Neural cell (in vitro differentiated cells): ENCODE results near the gene SLC35A3. TPM values are rescaled to one million over a fixed set of nuclear protein-coding genes. Genes with fewer than 3 reads are reported as not detected.

Experiments used
- H2AFZ ChIP-seq: fragments of 200-600, 300-800 bp; sonication (generic), shearing (Covaris generic); 2 replicates; pipeline ENCODE4 v1.6.0; 2014; ENCODE audit warnings: low read depth, mild to moderate bottlenecking, antibody characterized with exemption, low read length, moderate library complexity
- H3F3A ChIP-seq: fragments of 200-600 bp; shearing (Covaris generic); 2 replicates; pipeline ENCODE4 v1.6.1; 2016; ENCODE audit warnings: mild to moderate bottlenecking, moderate library complexity, mixed read lengths, antibody characterized with exemption, low read length; ENCODE audit not compliant: insufficient read depth, poor library complexity, severe bottlenecking
- H3K27ac ChIP-seq: fragments of 200-600, 300-800 bp; sonication (generic), shearing (Covaris generic); 2 replicates; pipeline ENCODE4 v1.5.1; 2014; ENCODE audit warnings: mild to moderate bottlenecking, low read length, moderate library complexity
- H3K27me3 ChIP-seq: fragments of 300-800, 200-600 bp; sonication (generic), shearing (Covaris generic); 2 replicates; pipeline ENCODE4 v1.6.0; 2014; ENCODE audit warnings: mild to moderate bottlenecking, low read depth, low read length, moderate library complexity; ENCODE audit not compliant: insufficient read depth
- H3K36me3 ChIP-seq: fragments of 300-800, 200-600 bp; sonication (generic), shearing (Covaris generic); 2 replicates; pipeline ENCODE4 v1.5.1; 2014; ENCODE audit warnings: mild to moderate bottlenecking, antibody characterized with exemption, low read length, moderate library complexity; ENCODE audit not compliant: insufficient read depth
- H3K4me2 ChIP-seq: fragments of 300-800, 200-600 bp; sonication (generic), shearing (Covaris generic); 2 replicates; pipeline ENCODE4 v1.6.0; 2014; ENCODE audit warnings: mild to moderate bottlenecking, low read length
- H3K4me3 ChIP-seq: fragments of 300-800, 200-600 bp; sonication (generic), shearing (Covaris generic); 2 replicates; pipeline ENCODE4 v1.5.1; 2014; ENCODE audit warnings: mild to moderate bottlenecking, low read length, moderate library complexity
- H3K79me2 ChIP-seq: fragments of 200-600 bp; shearing (Covaris generic); replicated peaks from 2 replicates; pipeline ENCODE4 v1.6.0; 2014; ENCODE audit warnings: mild to moderate bottlenecking, low read length, moderate library complexity; ENCODE audit not compliant: insufficient read depth
- H3K9ac ChIP-seq: fragments of 300-800, 200-600 bp; sonication (generic), shearing (Covaris generic); 2 replicates; pipeline ENCODE4 v1.6.1; 2016; ENCODE audit warnings: mild to moderate bottlenecking, low read length, mixed read lengths
- H3K9me2 ChIP-seq: fragments of 200-600 bp; shearing (Covaris generic); 2 replicates; pipeline ENCODE4 v1.6.1; 2016; ENCODE audit warnings: mild to moderate bottlenecking, low read length, mixed read lengths; ENCODE audit not compliant: insufficient read depth
- H3K9me3 ChIP-seq: fragments of 200-600, 300-800 bp; sonication (generic), shearing (Covaris generic); 2 replicates; pipeline ENCODE4 v1.6.1; 2016; ENCODE audit warnings: mild to moderate bottlenecking, mixed run types, low read length, moderate library complexity, mixed read lengths
- H4K20me1 ChIP-seq: fragments of 200-600 bp; shearing (Covaris generic); 2 replicates; pipeline ENCODE4 v1.6.1; 2016; ENCODE audit warnings: mild to moderate bottlenecking, mixed run types; ENCODE audit not compliant: insufficient read depth
- EP300 ChIP-seq: fragments of 450-650 bp; conservative IDR thresholded peaks from 2 replicates; pipeline ENCODE4 v1.6.1; 2014; ENCODE audit warnings: antibody characterized with exemption, mild to moderate bottlenecking, moderate library complexity; ENCODE audit not compliant: poor library complexity, severe bottlenecking
- EZH2 ChIP-seq: fragments of 200-600, 300-800 bp; shearing (Covaris generic), sonication (generic); IDR thresholded peaks from 2 replicates; pipeline ENCODE4 v1.6.1; 2014; ENCODE audit warnings: antibody characterized with exemption, low read length, borderline replicate concordance, mild to moderate bottlenecking; ENCODE audit not compliant: insufficient read depth, poor library complexity, severe bottlenecking
- MXI1 ChIP-seq: fragments of 450-650 bp; conservative IDR thresholded peaks from 2 replicates; pipeline ENCODE4 v1.6.1; 2014; ENCODE audit warnings: antibody characterized with exemption, mild to moderate bottlenecking; ENCODE audit not compliant: poor library complexity, severe bottlenecking
- POLR2AphosphoS5 ChIP-seq: IDR thresholded peaks from 2 replicates; pipeline ENCODE4 v1.6.1; 2012
- RAD21 ChIP-seq: fragments of 450-650 bp; conservative IDR thresholded peaks from 2 replicates; pipeline ENCODE4 v1.6.1; 2014; ENCODE audit warnings: antibody characterized with exemption, mild to moderate bottlenecking, moderate library complexity
- SMC3 ChIP-seq: fragments of 450-650 bp; conservative IDR thresholded peaks from 2 replicates; pipeline ENCODE4 v1.6.1; 2014; ENCODE audit warnings: antibody characterized with exemption, mild to moderate bottlenecking, moderate library complexity; ENCODE audit not compliant: poor library complexity
- TAF1 ChIP-seq: IDR thresholded peaks from 2 replicates; pipeline ENCODE4 v1.6.1; 2012; ENCODE audit warnings: low read depth
- polyA plus RNA-seq: library from polyadenylated mRNA; depleted of rRNA; stranded (reverse); fragments of >200 nt; gene quantifications from 2 replicates; pipeline ENCODE4 v1.2.3, GENCODE V29; 2014
- TF ChIP-seq, protein P1 (sequence below): IDR thresholded peaks from 2 replicates; pipeline ENCODE4 v1.6.1; 2012; ENCODE audit warnings: borderline replicate concordance
- TF ChIP-seq, protein P2 (sequence below): fragments of 450-650 bp; IDR thresholded peaks from 2 replicates; pipeline ENCODE4 v1.5.1; 2014; ENCODE audit warnings: antibody characterized with exemption, mild to moderate bottlenecking, moderate library complexity; ENCODE audit not compliant: poor library complexity, severe bottlenecking

The SLC35A3 gene
- polyA plus RNA-seq, 1 donor from 2014 or later, result 26.8 TPM

DNA sequence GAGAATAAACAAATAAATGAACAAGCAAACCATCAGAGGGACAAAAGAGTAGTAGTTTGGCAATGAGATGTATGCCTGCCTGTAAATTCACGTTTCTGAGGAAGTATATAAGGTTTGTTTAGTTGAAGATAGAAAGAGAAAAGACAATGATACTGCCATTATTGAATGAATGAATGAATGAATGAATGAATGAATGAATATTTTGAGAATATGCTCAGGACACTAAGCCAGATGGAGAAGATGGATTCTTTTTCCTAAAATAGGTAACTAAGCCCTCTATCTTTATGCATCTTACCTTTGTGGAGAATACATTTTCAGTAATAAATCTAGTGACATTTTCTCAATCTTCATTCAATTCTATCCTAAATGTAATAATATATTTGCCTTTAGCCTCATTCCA is 49.4 kb downstream of the SLC35A3 start:
- TF ChIP-seq MXI1 (no peak), EP300 (no peak), POLR2AphosphoS5 (no peak), EZH2 (no peak), TAF1 (no peak), SMC3 (no peak), RAD21 (no peak)
- TF ChIP-seq, protein P1, sequence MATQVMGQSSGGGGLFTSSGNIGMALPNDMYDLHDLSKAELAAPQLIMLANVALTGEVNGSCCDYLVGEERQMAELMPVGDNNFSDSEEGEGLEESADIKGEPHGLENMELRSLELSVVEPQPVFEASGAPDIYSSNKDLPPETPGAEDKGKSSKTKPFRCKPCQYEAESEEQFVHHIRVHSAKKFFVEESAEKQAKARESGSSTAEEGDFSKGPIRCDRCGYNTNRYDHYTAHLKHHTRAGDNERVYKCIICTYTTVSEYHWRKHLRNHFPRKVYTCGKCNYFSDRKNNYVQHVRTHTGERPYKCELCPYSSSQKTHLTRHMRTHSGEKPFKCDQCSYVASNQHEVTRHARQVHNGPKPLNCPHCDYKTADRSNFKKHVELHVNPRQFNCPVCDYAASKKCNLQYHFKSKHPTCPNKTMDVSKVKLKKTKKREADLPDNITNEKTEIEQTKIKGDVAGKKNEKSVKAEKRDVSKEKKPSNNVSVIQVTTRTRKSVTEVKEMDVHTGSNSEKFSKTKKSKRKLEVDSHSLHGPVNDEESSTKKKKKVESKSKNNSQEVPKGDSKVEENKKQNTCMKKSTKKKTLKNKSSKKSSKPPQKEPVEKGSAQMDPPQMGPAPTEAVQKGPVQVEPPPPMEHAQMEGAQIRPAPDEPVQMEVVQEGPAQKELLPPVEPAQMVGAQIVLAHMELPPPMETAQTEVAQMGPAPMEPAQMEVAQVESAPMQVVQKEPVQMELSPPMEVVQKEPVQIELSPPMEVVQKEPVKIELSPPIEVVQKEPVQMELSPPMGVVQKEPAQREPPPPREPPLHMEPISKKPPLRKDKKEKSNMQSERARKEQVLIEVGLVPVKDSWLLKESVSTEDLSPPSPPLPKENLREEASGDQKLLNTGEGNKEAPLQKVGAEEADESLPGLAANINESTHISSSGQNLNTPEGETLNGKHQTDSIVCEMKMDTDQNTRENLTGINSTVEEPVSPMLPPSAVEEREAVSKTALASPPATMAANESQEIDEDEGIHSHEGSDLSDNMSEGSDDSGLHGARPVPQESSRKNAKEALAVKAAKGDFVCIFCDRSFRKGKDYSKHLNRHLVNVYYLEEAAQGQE, result no peak
- TF ChIP-seq, protein P2, sequence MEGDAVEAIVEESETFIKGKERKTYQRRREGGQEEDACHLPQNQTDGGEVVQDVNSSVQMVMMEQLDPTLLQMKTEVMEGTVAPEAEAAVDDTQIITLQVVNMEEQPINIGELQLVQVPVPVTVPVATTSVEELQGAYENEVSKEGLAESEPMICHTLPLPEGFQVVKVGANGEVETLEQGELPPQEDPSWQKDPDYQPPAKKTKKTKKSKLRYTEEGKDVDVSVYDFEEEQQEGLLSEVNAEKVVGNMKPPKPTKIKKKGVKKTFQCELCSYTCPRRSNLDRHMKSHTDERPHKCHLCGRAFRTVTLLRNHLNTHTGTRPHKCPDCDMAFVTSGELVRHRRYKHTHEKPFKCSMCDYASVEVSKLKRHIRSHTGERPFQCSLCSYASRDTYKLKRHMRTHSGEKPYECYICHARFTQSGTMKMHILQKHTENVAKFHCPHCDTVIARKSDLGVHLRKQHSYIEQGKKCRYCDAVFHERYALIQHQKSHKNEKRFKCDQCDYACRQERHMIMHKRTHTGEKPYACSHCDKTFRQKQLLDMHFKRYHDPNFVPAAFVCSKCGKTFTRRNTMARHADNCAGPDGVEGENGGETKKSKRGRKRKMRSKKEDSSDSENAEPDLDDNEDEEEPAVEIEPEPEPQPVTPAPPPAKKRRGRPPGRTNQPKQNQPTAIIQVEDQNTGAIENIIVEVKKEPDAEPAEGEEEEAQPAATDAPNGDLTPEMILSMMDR, result no peak
- Histone ChIP-seq H3K9me3 (no peaks in the 10 kb centered on the region), H3K4me3 (no peak overlapping the region), H3K4me2 (no peak overlapping the region), H2AFZ (no peak overlapping the region), H3K9ac (no peak overlapping the region), H3K9me2 (no peaks in the 10 kb centered on the region), H3K36me3 (no peaks in the 10 kb centered on the region), H3K79me2 (no peaks in the 10 kb centered on the region), H3F3A (no peaks in the 10 kb centered on the region), H3K27me3 (no peaks in the 10 kb centered on the region), H3K27ac (no peak overlapping the region), H4K20me1 (no peaks in the 10 kb centered on the region)

DNA sequence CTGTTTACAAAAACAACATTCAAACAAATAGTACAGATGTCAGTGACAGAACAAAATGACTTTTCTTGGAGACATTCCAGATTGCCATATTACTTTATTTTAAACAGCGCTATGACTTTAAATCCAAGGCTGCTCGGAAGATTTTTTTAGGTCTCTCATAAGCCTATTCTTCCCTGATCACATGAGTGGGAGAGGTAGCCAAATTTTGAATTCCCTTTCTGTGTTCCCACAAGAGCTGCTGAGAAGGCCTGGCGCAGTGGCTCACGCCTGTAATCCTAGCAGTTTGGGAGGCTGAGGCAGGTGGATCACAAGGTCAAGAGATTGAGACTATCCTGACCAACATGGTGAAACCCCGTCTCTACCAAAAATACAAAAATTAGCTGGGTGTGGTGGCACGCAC is 53.7 kb downstream of the SLC35A3 start:
- no peaks in the 10 kb centered on the region for H3K9me3 ChIP-seq
- H4K20me1 ChIP-seq, result no peaks in the 10 kb centered on the region
- H3K9ac ChIP-seq, result no peak overlapping the region
- H3K4me3 ChIP-seq, result no peak overlapping the region
- H2AFZ ChIP-seq, result no peak overlapping the region
- no peaks in the 10 kb centered on the region for H3K79me2 ChIP-seq
- H3K27ac ChIP-seq, result no peak overlapping the region
- no peaks in the 10 kb centered on the region for H3K27me3 ChIP-seq
- no peaks in the 10 kb centered on the region for H3F3A ChIP-seq
- H3K4me2 ChIP-seq, result no peak overlapping the region
- no peaks in the 10 kb centered on the region for H3K9me2 ChIP-seq
- H3K36me3 ChIP-seq, result no peaks in the 10 kb centered on the region
- TF ChIP-seq, protein P2, result no peak
- TF ChIP-seq EP300 (no peak), MXI1 (no peak), TAF1 (no peak), EZH2 (no peak), SMC3 (no peak), RAD21 (no peak), POLR2AphosphoS5 (no peak)
- TF ChIP-seq, protein P1, result no peak
